ENCODE results near the gene MPDU1. TPM values are rescaled to one million over a fixed set of nuclear protein-coding genes. Genes with fewer than 3 reads are reported as not detected.

MPDU1 gene
- total and polyA plus RNA-seq, 2 of the 13 experiments (the other 11 are each of a cell fraction or from before 2014, with no cell fraction given), result 112 to 167 TPM

DNA sequence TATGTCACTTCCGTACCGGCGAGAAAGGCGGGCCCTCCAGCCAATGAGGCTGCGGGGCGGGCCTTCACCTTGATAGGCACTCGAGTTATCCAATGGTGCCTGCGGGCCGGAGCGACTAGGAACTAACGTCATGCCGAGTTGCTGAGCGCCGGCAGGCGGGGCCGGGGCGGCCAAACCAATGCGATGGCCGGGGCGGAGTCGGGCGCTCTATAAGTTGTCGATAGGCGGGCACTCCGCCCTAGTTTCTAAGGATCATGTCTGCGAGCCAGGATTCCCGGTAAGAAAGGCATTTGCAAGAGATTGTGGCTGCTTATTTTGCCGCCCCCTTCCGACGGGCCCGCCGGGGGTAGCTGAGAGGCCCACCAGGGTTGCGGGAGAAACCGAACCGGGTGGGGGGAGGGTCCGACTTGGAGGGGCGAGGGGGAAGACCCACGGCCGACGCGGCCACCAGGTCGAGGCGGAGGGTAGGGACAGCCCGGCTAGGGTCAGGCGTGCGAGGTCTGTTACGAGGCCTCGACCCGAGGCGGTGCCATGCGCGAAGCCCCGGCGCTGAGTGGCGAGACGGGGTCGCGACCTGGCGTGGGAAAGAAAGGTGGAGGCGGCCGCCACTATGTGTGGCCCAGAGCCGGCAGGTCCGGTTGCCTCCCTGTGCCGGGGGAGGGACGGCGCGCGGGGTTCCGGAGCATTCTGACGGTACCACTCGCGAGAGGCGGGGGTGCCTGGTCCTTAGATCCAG, 10.9 kb upstream of the MPDU1 start (continued):
- TF ChIP-seq, protein P1, sequence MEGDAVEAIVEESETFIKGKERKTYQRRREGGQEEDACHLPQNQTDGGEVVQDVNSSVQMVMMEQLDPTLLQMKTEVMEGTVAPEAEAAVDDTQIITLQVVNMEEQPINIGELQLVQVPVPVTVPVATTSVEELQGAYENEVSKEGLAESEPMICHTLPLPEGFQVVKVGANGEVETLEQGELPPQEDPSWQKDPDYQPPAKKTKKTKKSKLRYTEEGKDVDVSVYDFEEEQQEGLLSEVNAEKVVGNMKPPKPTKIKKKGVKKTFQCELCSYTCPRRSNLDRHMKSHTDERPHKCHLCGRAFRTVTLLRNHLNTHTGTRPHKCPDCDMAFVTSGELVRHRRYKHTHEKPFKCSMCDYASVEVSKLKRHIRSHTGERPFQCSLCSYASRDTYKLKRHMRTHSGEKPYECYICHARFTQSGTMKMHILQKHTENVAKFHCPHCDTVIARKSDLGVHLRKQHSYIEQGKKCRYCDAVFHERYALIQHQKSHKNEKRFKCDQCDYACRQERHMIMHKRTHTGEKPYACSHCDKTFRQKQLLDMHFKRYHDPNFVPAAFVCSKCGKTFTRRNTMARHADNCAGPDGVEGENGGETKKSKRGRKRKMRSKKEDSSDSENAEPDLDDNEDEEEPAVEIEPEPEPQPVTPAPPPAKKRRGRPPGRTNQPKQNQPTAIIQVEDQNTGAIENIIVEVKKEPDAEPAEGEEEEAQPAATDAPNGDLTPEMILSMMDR (CRISPR knock-in tag; IDR thresholded peaks at IDR 0.05), result 0 out of 2 replicates have a peak, but pooled peaks have one; percentile 2
- no peak for TF ChIP-seq ZNF713 (CRISPR knock-in tag; IDR thresholded peaks at IDR 0.05)
- TF ChIP-seq, protein P2, sequence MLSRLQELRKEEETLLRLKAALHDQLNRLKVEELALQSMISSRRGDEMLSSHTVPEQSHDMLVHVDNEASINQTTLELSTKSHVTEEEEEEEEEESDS (CRISPR knock-in tag; IDR thresholded peaks at IDR 0.05; ENCODE audit: borderline replicate concordance), result peak; percentile 22; the same call in 1 of the 2 replicates
- no peak for TF ChIP-seq HNRNPH1 (optimal IDR thresholded peaks at IDR 0.05; ENCODE audit: low read depth, low read length)
- TF ChIP-seq, protein P3, sequence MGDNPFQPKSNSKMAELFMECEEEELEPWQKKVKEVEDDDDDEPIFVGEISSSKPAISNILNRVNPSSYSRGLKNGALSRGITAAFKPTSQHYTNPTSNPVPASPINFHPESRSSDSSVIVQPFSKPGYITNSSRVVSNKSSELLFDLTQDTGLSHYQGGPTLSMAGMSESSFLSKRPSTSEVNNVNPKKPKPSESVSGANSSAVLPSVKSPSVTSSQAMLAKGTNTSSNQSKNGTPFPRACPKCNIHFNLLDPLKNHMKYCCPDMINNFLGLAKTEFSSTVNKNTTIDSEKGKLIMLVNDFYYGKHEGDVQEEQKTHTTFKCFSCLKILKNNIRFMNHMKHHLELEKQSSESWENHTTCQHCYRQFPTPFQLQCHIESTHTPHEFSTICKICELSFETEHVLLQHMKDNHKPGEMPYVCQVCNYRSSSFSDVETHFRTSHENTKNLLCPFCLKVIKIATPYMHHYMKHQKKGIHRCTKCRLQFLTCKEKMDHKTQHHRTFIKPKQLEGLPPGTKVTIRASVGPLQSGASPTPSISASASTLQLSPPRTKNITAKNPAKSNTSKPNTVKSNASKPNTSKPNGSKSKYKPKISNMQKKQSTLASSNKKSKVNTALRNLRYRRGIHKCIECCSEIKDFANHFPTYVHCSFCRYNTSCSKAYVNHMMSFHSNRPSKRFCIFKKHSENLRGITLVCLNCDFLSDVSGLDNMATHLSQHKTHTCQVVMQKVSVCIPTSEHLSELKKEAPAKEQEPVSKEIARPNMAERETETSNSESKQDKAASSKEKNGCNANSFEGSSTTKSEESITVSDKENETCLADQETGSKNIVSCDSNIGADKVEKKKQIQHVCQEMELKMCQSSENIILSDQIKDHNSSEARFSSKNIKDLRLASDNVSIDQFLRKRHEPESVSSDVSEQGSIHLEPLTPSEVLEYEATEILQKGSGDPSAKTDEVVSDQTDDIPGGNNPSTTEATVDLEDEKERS (CRISPR knock-in tag; IDR thresholded peaks at IDR 0.05), result peak; percentile 74
- TF ChIP-seq, protein P4, sequence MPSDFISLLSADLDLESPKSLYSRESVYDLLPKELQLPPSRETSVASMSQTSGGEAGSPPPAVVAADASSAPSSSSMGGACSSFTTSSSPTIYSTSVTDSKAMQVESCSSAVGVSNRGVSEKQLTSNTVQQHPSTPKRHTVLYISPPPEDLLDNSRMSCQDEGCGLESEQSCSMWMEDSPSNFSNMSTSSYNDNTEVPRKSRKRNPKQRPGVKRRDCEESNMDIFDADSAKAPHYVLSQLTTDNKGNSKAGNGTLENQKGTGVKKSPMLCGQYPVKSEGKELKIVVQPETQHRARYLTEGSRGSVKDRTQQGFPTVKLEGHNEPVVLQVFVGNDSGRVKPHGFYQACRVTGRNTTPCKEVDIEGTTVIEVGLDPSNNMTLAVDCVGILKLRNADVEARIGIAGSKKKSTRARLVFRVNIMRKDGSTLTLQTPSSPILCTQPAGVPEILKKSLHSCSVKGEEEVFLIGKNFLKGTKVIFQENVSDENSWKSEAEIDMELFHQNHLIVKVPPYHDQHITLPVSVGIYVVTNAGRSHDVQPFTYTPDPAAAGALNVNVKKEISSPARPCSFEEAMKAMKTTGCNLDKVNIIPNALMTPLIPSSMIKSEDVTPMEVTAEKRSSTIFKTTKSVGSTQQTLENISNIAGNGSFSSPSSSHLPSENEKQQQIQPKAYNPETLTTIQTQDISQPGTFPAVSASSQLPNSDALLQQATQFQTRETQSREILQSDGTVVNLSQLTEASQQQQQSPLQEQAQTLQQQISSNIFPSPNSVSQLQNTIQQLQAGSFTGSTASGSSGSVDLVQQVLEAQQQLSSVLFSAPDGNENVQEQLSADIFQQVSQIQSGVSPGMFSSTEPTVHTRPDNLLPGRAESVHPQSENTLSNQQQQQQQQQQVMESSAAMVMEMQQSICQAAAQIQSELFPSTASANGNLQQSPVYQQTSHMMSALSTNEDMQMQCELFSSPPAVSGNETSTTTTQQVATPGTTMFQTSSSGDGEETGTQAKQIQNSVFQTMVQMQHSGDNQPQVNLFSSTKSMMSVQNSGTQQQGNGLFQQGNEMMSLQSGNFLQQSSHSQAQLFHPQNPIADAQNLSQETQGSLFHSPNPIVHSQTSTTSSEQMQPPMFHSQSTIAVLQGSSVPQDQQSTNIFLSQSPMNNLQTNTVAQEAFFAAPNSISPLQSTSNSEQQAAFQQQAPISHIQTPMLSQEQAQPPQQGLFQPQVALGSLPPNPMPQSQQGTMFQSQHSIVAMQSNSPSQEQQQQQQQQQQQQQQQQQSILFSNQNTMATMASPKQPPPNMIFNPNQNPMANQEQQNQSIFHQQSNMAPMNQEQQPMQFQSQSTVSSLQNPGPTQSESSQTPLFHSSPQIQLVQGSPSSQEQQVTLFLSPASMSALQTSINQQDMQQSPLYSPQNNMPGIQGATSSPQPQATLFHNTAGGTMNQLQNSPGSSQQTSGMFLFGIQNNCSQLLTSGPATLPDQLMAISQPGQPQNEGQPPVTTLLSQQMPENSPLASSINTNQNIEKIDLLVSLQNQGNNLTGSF (CRISPR knock-in tag; IDR thresholded peaks at IDR 0.05), result no peak; the same call in 1 of the 2 replicates
- peak; percentile 41 for TF ChIP-seq HNRNPLL (IDR thresholded peaks at IDR 0.05; ENCODE audit: low read depth, low read length, poor library complexity, severe bottlenecking)
- TF ChIP-seq ZNF234 (CRISPR knock-in tag; conservative IDR thresholded peaks at IDR 0.05), result no peak
- TF ChIP-seq, protein P5, sequence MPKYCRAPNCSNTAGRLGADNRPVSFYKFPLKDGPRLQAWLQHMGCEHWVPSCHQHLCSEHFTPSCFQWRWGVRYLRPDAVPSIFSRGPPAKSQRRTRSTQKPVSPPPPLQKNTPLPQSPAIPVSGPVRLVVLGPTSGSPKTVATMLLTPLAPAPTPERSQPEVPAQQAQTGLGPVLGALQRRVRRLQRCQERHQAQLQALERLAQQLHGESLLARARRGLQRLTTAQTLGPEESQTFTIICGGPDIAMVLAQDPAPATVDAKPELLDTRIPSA (CRISPR knock-in tag; IDR thresholded peaks at IDR 0.05; ENCODE audit: borderline replicate concordance), result no peak; the same call in 1 of the 2 replicates
- peak; percentile 87; the same call in 1 of the 2 replicates for TF ChIP-seq HDAC6 (IDR thresholded peaks at IDR 0.05; ENCODE audit: low read depth, low read length)
- TF ChIP-seq, protein P6, sequence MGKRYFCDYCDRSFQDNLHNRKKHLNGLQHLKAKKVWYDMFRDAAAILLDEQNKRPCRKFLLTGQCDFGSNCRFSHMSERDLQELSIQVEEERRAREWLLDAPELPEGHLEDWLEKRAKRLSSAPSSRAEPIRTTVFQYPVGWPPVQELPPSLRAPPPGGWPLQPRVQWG (CRISPR knock-in tag; IDR thresholded peaks at IDR 0.05; ENCODE audit: borderline replicate concordance, low read depth), result no peak
- no peak for TF ChIP-seq GATAD1 (CRISPR knock-in tag; IDR thresholded peaks at IDR 0.05)
- TF ChIP-seq, protein P7, sequence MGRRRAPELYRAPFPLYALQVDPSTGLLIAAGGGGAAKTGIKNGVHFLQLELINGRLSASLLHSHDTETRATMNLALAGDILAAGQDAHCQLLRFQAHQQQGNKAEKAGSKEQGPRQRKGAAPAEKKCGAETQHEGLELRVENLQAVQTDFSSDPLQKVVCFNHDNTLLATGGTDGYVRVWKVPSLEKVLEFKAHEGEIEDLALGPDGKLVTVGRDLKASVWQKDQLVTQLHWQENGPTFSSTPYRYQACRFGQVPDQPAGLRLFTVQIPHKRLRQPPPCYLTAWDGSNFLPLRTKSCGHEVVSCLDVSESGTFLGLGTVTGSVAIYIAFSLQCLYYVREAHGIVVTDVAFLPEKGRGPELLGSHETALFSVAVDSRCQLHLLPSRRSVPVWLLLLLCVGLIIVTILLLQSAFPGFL (CRISPR knock-in tag; IDR thresholded peaks at IDR 0.05), result no peak
- peak; percentile 77; the same call in 1 of the 2 replicates for TF ChIP-seq SRY (CRISPR knock-in tag; IDR thresholded peaks at IDR 0.05)
- TF ChIP-seq ZFP36L2 (CRISPR knock-in tag; IDR thresholded peaks at IDR 0.05), result no peak

Measured in HepG2 (cell line).